Mesenteric fat pad (tissue), 1 donor: ENCODE data around the gene ZNF511. TPM values are rescaled to one million over a fixed set of nuclear protein-coding genes. Genes with fewer than 3 reads are reported as not detected.

Experiments used
- DNase-seq: peaks from one replicate; pipeline ENCODE4 v3.0.0-alpha.2; 2020; ENCODE audit warnings: low spot score
- total RNA-seq: library from RNA; stranded (reverse); fragmentation: NEBNext Ultra II Directional; extraction: Animal tissue kit (Norgen Biotek cat#: 25700); gene quantifications from one replicate; pipeline ENCODE4 v1.2.1, GENCODE V29; 2021
- donor health status: DM: yes; HTN: yes; CAD: no.

The ZNF511 gene
- total RNA-seq, 1 donor from 2014 or later = 32.9 TPM

- DNase-seq = no peak
Measured at GRCh38 chr10:133292919-133293809, 15.6 kb upstream of the ZNF511 start.

- DNase-seq = no peak
Measured at GRCh38 chr10:133293810-133294119, 14.9 kb upstream of the ZNF511 start.

- no peak for DNase-seq
Measured at GRCh38 chr10:133294189-133294588, 14.5 kb upstream of the ZNF511 start.

- no peak for DNase-seq
Measured at GRCh38 chr10:133295426-133296320, 13.0 kb upstream of the ZNF511 start.

GRCh38 chr10:133297504-133297903 lies 11.2 kb upstream of the ZNF511 start:
- DNase-seq = no peak

GRCh38 chr10:133298466-133298865 lies 10.2 kb upstream of the ZNF511 start:
- no peak for DNase-seq

GRCh38 chr10:133299224-133299623 lies 9.5 kb upstream of the ZNF511 start:
- no peak for DNase-seq

GRCh38 chr10:133299738-133300137 lies 9.0 kb upstream of the ZNF511 start:
- DNase-seq = no peak

GRCh38 chr10:133302230-133302629 lies 6.5 kb upstream of the ZNF511 start:
- no peak for DNase-seq

- DNase-seq = no peak
Measured at GRCh38 chr10:133303206-133303605, 5.5 kb upstream of the ZNF511 start.

- DNase-seq = no peak
Measured at GRCh38 chr10:133306097-133306476, 2.6 kb upstream of the ZNF511 start.

- no peak for DNase-seq
Measured at GRCh38 chr10:133306941-133307379, 1.8 kb upstream of the ZNF511 start.

GRCh38 chr10:133307776-133308420 lies 816 bp upstream of the ZNF511 start:
- DNase-seq = no peak

GRCh38 chr10:133309100-133309719 lies 496 bp downstream of the ZNF511 start:
- DNase-seq = peak; percentile 99

- DNase-seq = no peak
Measured at GRCh38 chr10:133309720-133310398, 1.1 kb downstream of the ZNF511 start.

GRCh38 chr10:133310399-133310755 lies 1.7 kb downstream of the ZNF511 start:
- DNase-seq = no peak

GRCh38 chr10:133310789-133311188 lies 2.1 kb downstream of the ZNF511 start:
- no peak for DNase-seq

- DNase-seq = no peak
Measured at GRCh38 chr10:133311570-133311969, 2.9 kb downstream of the ZNF511 start.

- DNase-seq = no peak
Measured at GRCh38 chr10:133312016-133312768, 3.5 kb downstream of the ZNF511 start.

- DNase-seq = no peak
Measured at GRCh38 chr10:133312769-133313145, 4.0 kb downstream of the ZNF511 start.
